H1 (cell line): ENCODE results near the gene PTGIR. TPM values are rescaled to one million over a fixed set of nuclear protein-coding genes. Genes with fewer than 3 reads are reported as not detected.

Source experiments
- CTCF ChIP-seq, 3 experiments: IDR thresholded peaks; 1 replicate in 2 of 3; 2 replicates in 1 of 3; pipeline versions ENCODE4 v1.5.1 to v1.6.1; 2011; ENCODE audit warnings: low read length in 3 of 3, mild to moderate bottlenecking in 3 of 3, inconsistent platforms in 2 of 3, low read depth in 1 of 3, moderate library complexity in 1 of 3; ENCODE audit not compliant: insufficient read depth in 1 of 3; ENCODE audit errors: control extremely low read depth in 1 of 3
- GABPA ChIP-seq: IDR thresholded peaks from 2 replicates; pipeline ENCODE4 v1.6.1; 2011; ENCODE audit warnings: mild to moderate bottlenecking, low read length, moderate library complexity, borderline replicate concordance; ENCODE audit not compliant: insufficient read depth
- KDM1A ChIP-seq: fragments of 200-600, 300-600 bp; sonication (generic); IDR thresholded peaks from 2 replicates; pipeline ENCODE4 v1.7.1; 2016; ENCODE audit warnings: mild to moderate bottlenecking, low read length, borderline replicate concordance
- RAD21 ChIP-seq, 2 experiments: IDR thresholded peaks in 1 of 2; conservative IDR thresholded peaks in 1 of 2; 2 replicates each; pipeline ENCODE4 v1.6.1; 2011; ENCODE audit warnings: low read depth in 2 of 2, low read length in 2 of 2, improper control_type of control experiment in 1 of 2, inconsistent platforms in 1 of 2, mild to moderate bottlenecking in 1 of 2, moderate library complexity in 1 of 2
- RNF2 ChIP-seq: fragments of 200-900, 300-1000 bp; sonication (generic); IDR thresholded peaks from 2 replicates; pipeline ENCODE4 v1.7.1; 2016; ENCODE audit warnings: borderline replicate concordance, low read depth, mild to moderate bottlenecking, antibody characterized with exemption, low read length; ENCODE audit not compliant: poor library complexity, severe bottlenecking; ENCODE audit errors: missing control alignments
- SRF ChIP-seq: IDR thresholded peaks from 2 replicates; pipeline ENCODE4 v1.6.1; 2011; ENCODE audit warnings: mild to moderate bottlenecking, low read depth, low read length, moderate library complexity
- ZNF274 ChIP-seq: IDR thresholded peaks from 2 replicates; pipeline ENCODE4 v1.7.0; 2012; ENCODE audit warnings: low read length, borderline replicate concordance; ENCODE audit errors: extremely low read depth
- polyA plus RNA-seq, 7 experiments: library from polyadenylated mRNA; depleted of rRNA in 3 of 7; stranded (reverse) in 5 of 7; unstranded in 2 of 7; fragments of >200 nt in 5 of 7; fragments of 200-250 nt in 2 of 7; gene quantifications; 1 replicate in 5 of 7; 2 replicates in 1 of 7; 4 replicates in 1 of 7; pipeline versions ENCODE4 v1.2.1 to v1.2.3, GENCODE V29; 2011 to 2013; ENCODE audit warnings: missing spikeins in 2 of 7, mixed read lengths in 2 of 7
- total RNA-seq: library from RNA; stranded (reverse); fragmentation: NEBNext Ultra II Directional; extraction: Animal tissue kit (Norgen Biotek cat#: 25700); gene quantifications from 2 replicates; pipeline ENCODE4 v1.2.1, GENCODE V29; 2021

PTGIR gene
- total and polyA plus RNA-seq, 2 of the 8 experiments (the other 6 are each of a cell fraction or from before 2014, with no cell fraction given), result 0.15 TPM; not detected in 1

- peak; percentile 89 to 97 (median 92) for TF ChIP-seq CTCF (IDR thresholded peaks at IDR 0.05; ENCODE audit: control extremely low read depth in 1 of 3, insufficient read depth in 1 of 3, low read depth in 1 of 3, low read length in 3 of 3)
- peak; percentile 98 to 99 for TF ChIP-seq RAD21 (IDR thresholded peaks at IDR 0.05 in 1 of 2, conservative IDR thresholded peaks at IDR 0.05 in 1 of 2; ENCODE audit: low read depth in 2 of 2, low read length in 2 of 2)
- no peak for TF ChIP-seq RNF2
- TF ChIP-seq KDM1A, result peak; percentile 96
- no peak for TF ChIP-seq ZNF274
- TF ChIP-seq SRF, result 0 out of 2 replicates have a peak, but pooled peaks have one; percentile 5
- TF ChIP-seq GABPA, result no peak
- TF ChIP-seq, all 59 proteins: peak for 6
These were observed 37.1 kb upstream of the PTGIR start (continued) for GRCh38 chr19:46661735-46662592.
